KMS-11 (cell line): ENCODE measurements around the gene SCNN1B.

Experiments
- H2AFZ ChIP-seq: fragments of 200-600 bp; sonication (generic); 2 replicates; pipeline ENCODE4 v1.6.1; 2016; ENCODE audit warnings: antibody characterized with exemption, mixed run types, low read depth
- H3K27ac ChIP-seq: fragments of 200-600 bp; sonication (generic); 2 replicates; pipeline ENCODE4 v1.6.1; 2016; ENCODE audit warnings: mild to moderate bottlenecking, mixed run types
- H3K27me3 ChIP-seq: fragments of 200-600 bp; sonication (generic); 2 replicates; pipeline ENCODE4 v1.6.1; 2017; ENCODE audit warnings: mild to moderate bottlenecking, low read depth, mixed run types, moderate library complexity; ENCODE audit not compliant: insufficient read depth
- H3K36me3 ChIP-seq: fragments of 200-600 bp; sonication (generic); 2 replicates; pipeline ENCODE4 v1.6.1; 2017; ENCODE audit warnings: mild to moderate bottlenecking, mixed run types; ENCODE audit not compliant: insufficient read depth
- H3K4me1 ChIP-seq: fragments of 200-600 bp; sonication (generic); 2 replicates; pipeline ENCODE4 v1.6.1; 2016; ENCODE audit warnings: mild to moderate bottlenecking, low read depth, mixed run types; ENCODE audit not compliant: poor library complexity, severe bottlenecking
- H3K4me2 ChIP-seq: fragments of 200-600 bp; sonication (generic); 2 replicates; pipeline ENCODE4 v1.7.0; 2016; ENCODE audit warnings: mild to moderate bottlenecking, mixed run types
- H3K4me3 ChIP-seq: fragments of 200-600 bp; sonication (generic); IDR thresholded peaks from 2 replicates; pipeline ENCODE4 v1.6.1; 2017; ENCODE audit warnings: low read depth, low read length, mixed read lengths; ENCODE audit not compliant: insufficient read depth
- H3K79me2 ChIP-seq: fragments of 200-600 bp; sonication (generic); 2 replicates; pipeline ENCODE4 v1.6.1; 2016; ENCODE audit warnings: low read depth, mixed run types; ENCODE audit not compliant: insufficient read depth
- H3K9ac ChIP-seq: fragments of 200-600 bp; sonication (generic); 2 replicates; pipeline ENCODE4 v1.6.1; 2016; ENCODE audit warnings: mild to moderate bottlenecking, mixed run types
- H4K20me1 ChIP-seq: fragments of 200-600 bp; sonication (generic); 2 replicates; pipeline ENCODE4 v1.6.1; 2016; ENCODE audit warnings: mild to moderate bottlenecking, mixed run types; ENCODE audit not compliant: insufficient read depth
- CTCF ChIP-seq: fragments of 200-600 bp; sonication (generic); conservative IDR thresholded peaks from 2 replicates; pipeline ENCODE4 v1.6.1; 2017; ENCODE audit warnings: low read depth, mild to moderate bottlenecking, antibody characterized with exemption, low read length, moderate library complexity, mixed read lengths

SCNN1B gene

DNA sequence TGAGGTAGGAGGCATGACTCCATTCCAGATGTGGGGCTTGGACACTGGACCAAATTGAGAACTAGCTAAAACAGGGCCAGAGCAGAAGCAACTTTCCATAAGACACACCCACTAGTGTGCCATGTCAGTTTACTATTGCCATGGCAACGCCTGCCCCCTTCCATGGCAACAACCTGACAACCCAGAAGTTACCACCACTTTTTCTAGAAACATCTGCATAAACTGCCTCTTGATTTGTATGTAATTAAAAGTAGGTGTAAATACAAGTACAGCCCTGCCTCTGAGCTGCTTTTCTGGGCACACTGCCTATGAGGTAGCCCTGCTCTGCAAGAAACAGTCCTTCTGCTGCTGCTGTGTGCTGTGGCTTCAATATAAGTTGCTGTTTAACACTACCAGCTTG, 19.5 kb upstream of the SCNN1B start:
- H4K20me1 ChIP-seq: no peaks in the 10 kb centered on the region
- no peak overlapping the region for H3K27ac ChIP-seq
- H3K9ac ChIP-seq: no peak overlapping the region
- TF ChIP-seq CTCF: no peak
- H3K4me3 ChIP-seq: no peak overlapping the region
- H3K36me3 ChIP-seq: no peaks in the 10 kb centered on the region
- no peaks in the 10 kb centered on the region for H3K79me2 ChIP-seq
- no peak overlapping the region for H2AFZ ChIP-seq
- no peaks in the 10 kb centered on the region; the same call in 1 of the 2 replicates for H3K27me3 ChIP-seq
- no peak overlapping the region for H3K4me2 ChIP-seq
- H3K4me1 ChIP-seq: no peaks in the 10 kb centered on the region

DNA sequence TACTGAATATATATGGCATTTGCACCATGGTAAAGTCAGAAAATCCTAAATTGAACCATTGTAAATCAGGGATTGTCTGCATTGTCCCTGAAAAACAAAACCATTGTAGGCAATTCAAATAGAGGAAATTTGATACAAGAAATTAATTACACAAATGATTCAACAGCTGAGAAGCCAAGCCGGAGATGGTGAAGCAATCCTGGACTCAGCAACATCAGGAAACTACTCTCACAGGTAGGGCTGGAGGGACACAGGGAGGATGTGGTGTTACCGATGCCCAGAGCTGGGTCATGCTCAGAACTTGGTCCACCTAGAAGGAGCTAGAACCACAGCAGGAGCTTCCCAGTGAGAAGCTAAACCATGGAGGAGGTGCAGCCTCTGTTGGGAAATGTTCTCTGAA, 18.5 kb upstream of the SCNN1B start:
- peaks cover 7% of the 10 kb centered on the region for H3K4me1 ChIP-seq
- H3K79me2 ChIP-seq: no peaks in the 10 kb centered on the region
- no peak overlapping the region for H2AFZ ChIP-seq
- H3K27me3 ChIP-seq: no peaks in the 10 kb centered on the region; the same call in 1 of the 2 replicates
- no peak overlapping the region for H3K9ac ChIP-seq
- no peak overlapping the region for H3K4me3 ChIP-seq
- no peaks in the 10 kb centered on the region for H3K36me3 ChIP-seq
- no peak overlapping the region for H3K4me2 ChIP-seq
- TF ChIP-seq CTCF: no peak
- no peaks in the 10 kb centered on the region for H4K20me1 ChIP-seq
- no peak overlapping the region for H3K27ac ChIP-seq

DNA sequence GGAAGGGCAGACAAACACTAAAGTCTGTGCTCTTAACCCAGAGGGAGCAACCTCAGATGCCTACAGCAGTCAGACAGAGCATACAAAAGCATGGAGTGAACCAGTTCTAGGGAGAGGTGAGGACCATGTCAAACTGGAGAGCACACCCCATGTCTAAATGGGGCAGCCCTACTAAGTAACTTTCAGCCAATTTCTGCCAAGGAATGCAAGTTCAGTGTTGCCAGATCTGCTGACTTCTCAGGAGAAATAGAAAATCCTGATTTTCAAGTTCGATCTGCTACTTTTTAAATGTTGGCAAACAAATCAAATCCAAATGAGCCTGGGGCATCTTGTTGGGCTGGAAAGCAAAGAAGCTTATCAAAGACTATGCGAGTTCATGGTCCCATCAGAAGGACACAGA, 17.5 kb upstream of the SCNN1B start:
- Histone ChIP-seq H2AFZ (no peak overlapping the region), H3K27ac (no peak overlapping the region), H4K20me1 (no peaks in the 10 kb centered on the region), H3K79me2 (no peaks in the 10 kb centered on the region), H3K4me3 (no peak overlapping the region), H3K4me1 (peaks cover 13% of the 10 kb centered on the region), H3K36me3 (no peaks in the 10 kb centered on the region), H3K9ac (no peak overlapping the region), H3K4me2 (no peak overlapping the region), H3K27me3 (no peaks in the 10 kb centered on the region; the same call in 1 of the 2 replicates)
- no peak for TF ChIP-seq CTCF

- no peak overlapping the region for H3K4me3 ChIP-seq
- no peak overlapping the region for H2AFZ ChIP-seq
- no peaks in the 10 kb centered on the region for H4K20me1 ChIP-seq
- H3K27me3 ChIP-seq: no peaks in the 10 kb centered on the region; the same call in 1 of the 2 replicates
- H3K36me3 ChIP-seq: no peaks in the 10 kb centered on the region
- H3K27ac ChIP-seq: no peak overlapping the region
- no peak overlapping the region for H3K4me2 ChIP-seq
- H3K9ac ChIP-seq: no peak overlapping the region
- no peaks in the 10 kb centered on the region for H3K79me2 ChIP-seq
- TF ChIP-seq CTCF: no peak
- peaks cover 28% of the 10 kb centered on the region for H3K4me1 ChIP-seq
Observed at GRCh38 chr16:23286131-23286532, 16.0 kb upstream of the SCNN1B start.
